ENCODE measurements around the gene LRIT1.

LRIT1 gene

DNA sequence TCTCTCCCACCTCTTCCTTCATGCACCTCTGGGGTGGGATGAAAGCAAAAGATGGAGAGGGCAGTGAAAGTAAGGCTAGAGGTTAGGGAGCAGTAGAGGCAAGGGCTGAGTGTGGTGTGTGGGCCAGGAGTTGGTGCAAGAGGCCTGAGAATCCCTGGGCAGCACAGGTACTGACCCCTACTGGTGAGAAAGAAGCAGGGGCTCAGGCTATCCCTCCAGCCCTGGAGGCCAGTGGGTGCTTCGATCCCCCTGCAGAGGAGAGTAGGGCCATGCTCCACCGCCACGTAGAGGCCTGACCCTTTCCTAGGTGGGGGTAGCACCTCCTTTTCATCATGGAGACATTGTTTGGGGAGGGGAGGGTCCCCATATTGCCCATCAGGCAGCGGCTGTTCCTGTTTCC, 37.2 kb downstream of the LRIT1 start:
- DNase-seq (ENCODE audit: low spot score): no peak
- no peak overlapping the region for H3K27ac ChIP-seq
- CTCF ChIA-PET: interaction anchor here (0.7 to 2.1 kb wide), 3 partner anchors 38 to 62 kb away, joined by 4 to 11 read pairs (median 6); no protein-coding TSS in a partner anchor
- POLR2A ChIA-PET (ENCODE audit: low non-redundant PET): no interaction called here
- TF ChIP-seq, protein P1, sequence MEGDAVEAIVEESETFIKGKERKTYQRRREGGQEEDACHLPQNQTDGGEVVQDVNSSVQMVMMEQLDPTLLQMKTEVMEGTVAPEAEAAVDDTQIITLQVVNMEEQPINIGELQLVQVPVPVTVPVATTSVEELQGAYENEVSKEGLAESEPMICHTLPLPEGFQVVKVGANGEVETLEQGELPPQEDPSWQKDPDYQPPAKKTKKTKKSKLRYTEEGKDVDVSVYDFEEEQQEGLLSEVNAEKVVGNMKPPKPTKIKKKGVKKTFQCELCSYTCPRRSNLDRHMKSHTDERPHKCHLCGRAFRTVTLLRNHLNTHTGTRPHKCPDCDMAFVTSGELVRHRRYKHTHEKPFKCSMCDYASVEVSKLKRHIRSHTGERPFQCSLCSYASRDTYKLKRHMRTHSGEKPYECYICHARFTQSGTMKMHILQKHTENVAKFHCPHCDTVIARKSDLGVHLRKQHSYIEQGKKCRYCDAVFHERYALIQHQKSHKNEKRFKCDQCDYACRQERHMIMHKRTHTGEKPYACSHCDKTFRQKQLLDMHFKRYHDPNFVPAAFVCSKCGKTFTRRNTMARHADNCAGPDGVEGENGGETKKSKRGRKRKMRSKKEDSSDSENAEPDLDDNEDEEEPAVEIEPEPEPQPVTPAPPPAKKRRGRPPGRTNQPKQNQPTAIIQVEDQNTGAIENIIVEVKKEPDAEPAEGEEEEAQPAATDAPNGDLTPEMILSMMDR (conservative IDR thresholded peaks at IDR 0.05; ENCODE audit: low read depth): no peak; the same call in 1 of the 2 replicates

GRCh38 chr10:84202349-84202748, 39.0 kb downstream of the LRIT1 start:
- ChIA-PET CTCF (interaction anchor here (1.4 kb wide), 1 partner anchor 54 kb away, joined by 7 read pairs; no protein-coding TSS in a partner anchor), POLR2A (ENCODE audit: low non-redundant PET) (no interaction called here)
- no peak overlapping the region for H3K27ac ChIP-seq
- TF ChIP-seq, protein P1 (conservative IDR thresholded peaks at IDR 0.05; ENCODE audit: low read depth): no peak
- no peak for DNase-seq (ENCODE audit: low spot score)

- TF ChIP-seq, protein P1 (conservative IDR thresholded peaks at IDR 0.05; ENCODE audit: low read depth): no peak
- H3K27ac ChIP-seq: no peak overlapping the region
- CTCF ChIA-PET: no interaction called here
- no peak for DNase-seq (ENCODE audit: low spot score)
- POLR2A ChIA-PET (ENCODE audit: low non-redundant PET): no interaction called here
Observed at GRCh38 chr10:84201682-84202081, 39.7 kb downstream of the LRIT1 start.

GRCh38 chr10:84201244-84201606, 40.1 kb downstream of the LRIT1 start:
- CTCF ChIA-PET: no interaction called here
- no peak for DNase-seq (ENCODE audit: low spot score)
- POLR2A ChIA-PET (ENCODE audit: low non-redundant PET): no interaction called here
- H3K27ac ChIP-seq: no peak overlapping the region
- TF ChIP-seq, protein P1 (conservative IDR thresholded peaks at IDR 0.05; ENCODE audit: low read depth): no peak

GRCh38 chr10:84200537-84201243, 40.7 kb downstream of the LRIT1 start:
- ChIA-PET CTCF (no interaction called here), POLR2A (ENCODE audit: low non-redundant PET) (no interaction called here)
- TF ChIP-seq, protein P1 (conservative IDR thresholded peaks at IDR 0.05; ENCODE audit: low read depth): no peak
- H3K27ac ChIP-seq: no peak overlapping the region
- no peak for DNase-seq (ENCODE audit: low spot score)

DNA sequence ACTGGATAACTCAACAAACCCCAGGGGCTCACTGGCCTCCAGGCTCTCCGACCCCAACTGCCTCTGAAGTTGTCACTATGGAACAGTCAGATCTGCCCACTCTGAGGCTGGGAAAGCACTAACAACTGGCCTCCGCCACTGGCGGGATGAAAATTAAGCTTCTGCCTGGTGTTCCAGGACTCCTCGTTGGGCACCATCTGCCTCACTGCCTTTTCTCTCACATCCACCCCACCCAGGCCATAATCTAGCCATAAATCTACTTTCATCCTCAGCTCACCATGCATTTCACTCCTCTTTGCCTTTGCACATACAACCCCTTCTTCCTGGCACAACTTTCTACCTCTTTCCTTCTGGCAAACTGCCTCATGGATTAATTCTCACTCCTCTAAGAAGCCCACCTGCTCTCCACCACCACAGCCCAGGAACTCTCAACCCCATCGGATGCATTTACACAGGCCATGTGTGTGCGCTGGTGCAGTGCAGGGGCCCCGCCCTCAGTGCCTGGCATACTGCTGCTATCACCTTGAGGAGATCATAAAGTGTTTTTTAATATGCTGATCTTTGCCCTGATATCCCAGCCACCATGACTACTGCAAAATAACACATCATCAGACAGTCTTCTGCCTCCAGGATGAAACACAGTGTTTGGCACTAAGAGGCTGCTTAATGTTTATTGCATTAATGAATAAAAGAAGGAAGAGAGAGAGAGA, 43.0 kb downstream of the LRIT1 start:
- ChIA-PET POLR2A (ENCODE audit: low non-redundant PET) (no interaction called here), CTCF (interaction anchor here (0.5 to 0.6 kb wide), 2 partner anchors 279 to 1484 kb away, joined by 3 to 4 read pairs; no protein-coding TSS in a partner anchor)
- TF ChIP-seq, protein P1 (conservative IDR thresholded peaks at IDR 0.05; ENCODE audit: low read depth): no peak
- no peak overlapping the region for H3K27ac ChIP-seq
- no peak for DNase-seq (ENCODE audit: low spot score)
